H1 (cell line): ENCODE measurements around the gene PMFBP1. TPM values are rescaled to one million over a fixed set of nuclear protein-coding genes. Genes with fewer than 3 reads are reported as not detected.

Source experiments
- CTCF ChIA-PET: fragments of 300-600 bp; sonication (Branson Sonifier 250); formaldehyde crosslinking; loops from one replicate; lab custom pipeline; 2021; ENCODE audit not compliant: partially characterized antibody; lab: Charles Lee
- POLR2A ChIA-PET: fragments of 300-600 bp; sonication (Branson Sonifier 250); formaldehyde crosslinking; loops from one replicate; lab custom pipeline; 2021; ENCODE audit warnings: inconsistent platforms; ENCODE audit not compliant: partially characterized antibody; lab: Charles Lee
- DNase-seq, 2 experiments: peaks; one replicate each; pipeline versions ENCODE4 v3.0.0 to v3.0.0-alpha.2; 2010 to 2022; ENCODE audit warnings: low spot score in 2 of 2, low read depth in 1 of 2, mixed read lengths in 1 of 2
- FAIRE-seq: peaks from 2 replicates; lab custom pipeline; 2011; peaks lifted over from hg19 to GRCh38; lab: Jason Lieb, UNC
- H2AFZ ChIP-seq: 2 replicates; pipeline ENCODE4 v1.8.1; 2012; ENCODE audit warnings: low read length, inconsistent platforms
- H2AK5ac ChIP-seq: 2 replicates; pipeline ENCODE4 v1.6.1; 2013; ENCODE audit warnings: low read depth, low read length
- H2BK120ac ChIP-seq: replicated peaks from 2 replicates; pipeline ENCODE3; 2013; ENCODE audit warnings: low read depth, low read length, inconsistent platforms
- H2BK12ac ChIP-seq: 2 replicates; pipeline ENCODE4 v1.6.1; 2013; ENCODE audit warnings: low read depth, low read length
- H2BK15ac ChIP-seq: 2 replicates; pipeline ENCODE4 v1.6.1; 2013; ENCODE audit warnings: low read length
- H2BK20ac ChIP-seq: 2 replicates; pipeline ENCODE4 v1.6.1; 2013; ENCODE audit warnings: low read length
- H2BK5ac ChIP-seq: 2 replicates; pipeline ENCODE4 v1.6.1; 2013; ENCODE audit warnings: low read depth, low read length
- H3K14ac ChIP-seq: 2 replicates; pipeline ENCODE4 v1.6.1; 2013; ENCODE audit warnings: inconsistent platforms; ENCODE audit not compliant: insufficient read length
- H3K18ac ChIP-seq: 2 replicates; pipeline ENCODE4 v1.6.1; 2013; ENCODE audit warnings: low read length; ENCODE audit errors: extremely low read depth
- H3K23ac ChIP-seq: 2 replicates; pipeline ENCODE4 v1.6.1; 2013; ENCODE audit warnings: inconsistent platforms; ENCODE audit not compliant: insufficient read length
- H3K23me2 ChIP-seq: 2 replicates; pipeline ENCODE4 v1.6.1; 2013; ENCODE audit warnings: low read depth, low read length
- H3K27ac ChIP-seq: 2 replicates; pipeline ENCODE4 v1.6.1; 2011; ENCODE audit warnings: low read depth, low read length, inconsistent platforms
- H3K27me3 ChIP-seq, 4 experiments: replicated peaks in 1 of 4; 1 replicate in 1 of 4; 2 replicates in 3 of 4; pipeline versions ENCODE4 v1.6.1 to v1.8.1; 2011 to 2013; ENCODE audit warnings: low read length in 3 of 4, mild to moderate bottlenecking in 3 of 4, inconsistent platforms in 2 of 4, mixed read lengths in 2 of 4, moderate library complexity in 1 of 4; ENCODE audit not compliant: control insufficient read depth in 3 of 4, insufficient read depth in 3 of 4; ENCODE audit errors: extremely low read depth in 1 of 4
- H3K36me3 ChIP-seq, 4 experiments: 2 replicates each; pipeline versions ENCODE4 v1.6.1 to v1.8.1; 2011 to 2013; ENCODE audit warnings: mild to moderate bottlenecking in 4 of 4, low read length in 3 of 4, moderate library complexity in 2 of 4, control low read depth in 1 of 4, inconsistent platforms in 1 of 4; ENCODE audit not compliant: insufficient read depth in 4 of 4, control insufficient read depth in 2 of 4
- H3K4ac ChIP-seq: replicated peaks from 2 replicates; pipeline ENCODE3; 2013; ENCODE audit warnings: low read length, low read depth, mixed read lengths, inconsistent platforms; ENCODE audit not compliant: insufficient read length
- H3K4me1 ChIP-seq, 4 experiments: replicated peaks in 1 of 4; 1 replicate in 1 of 4; 2 replicates in 3 of 4; pipeline versions ENCODE4 v1.6.1 to v1.8.1; 2011 to 2013; ENCODE audit warnings: low read length in 3 of 4, inconsistent platforms in 2 of 4, mixed read lengths in 1 of 4; ENCODE audit not compliant: insufficient read depth in 4 of 4, control insufficient read depth in 3 of 4
- H3K4me2 ChIP-seq, 2 experiments: 2 replicates each; pipeline versions ENCODE4 v1.6.1 to v1.8.1; 2011 to 2013; ENCODE audit warnings: low read depth in 2 of 2, low read length in 2 of 2, control low read depth in 1 of 2, inconsistent platforms in 1 of 2, mild to moderate bottlenecking in 1 of 2; ENCODE audit not compliant: insufficient read depth in 1 of 2
- H3K4me3 ChIP-seq, 4 experiments: fragments of 200-600, 300-600 bp in 1 of 4; sonication (generic), shearing (Covaris generic), sonication (Bioruptor Twin) in 1 of 4; 2 replicates each; pipeline versions ENCODE4 v1.5.1 to v1.8.1; 2011 to 2016; ENCODE audit warnings: low read length in 4 of 4, low read depth in 3 of 4, control low read depth in 2 of 4, inconsistent platforms in 2 of 4, mild to moderate bottlenecking in 2 of 4, mixed read lengths in 1 of 4, moderate library complexity in 1 of 4; ENCODE audit not compliant: insufficient read depth in 2 of 4; ENCODE audit errors: extremely low read depth in 1 of 4
- H3K56ac ChIP-seq: replicated peaks from 2 replicates; pipeline ENCODE3; 2013; ENCODE audit warnings: low read depth, mild to moderate bottlenecking, mixed read lengths, low read length, inconsistent platforms; ENCODE audit not compliant: insufficient read length
- H3K79me1 ChIP-seq: 2 replicates; pipeline ENCODE4 v1.6.1; 2013; ENCODE audit warnings: low read depth, low read length, control low read depth
- H3K79me2 ChIP-seq, 2 experiments: 2 replicates each; pipeline versions ENCODE4 v1.6.1 to v1.8.1; 2012 to 2013; ENCODE audit warnings: low read length in 2 of 2, mild to moderate bottlenecking in 2 of 2, inconsistent platforms in 1 of 2; ENCODE audit not compliant: insufficient read depth in 2 of 2, control insufficient read depth in 1 of 2
- H3K9ac ChIP-seq, 4 experiments: replicated peaks in 1 of 4; 1 replicate in 1 of 4; 2 replicates in 3 of 4; pipeline versions ENCODE4 v1.6.1 to v1.8.1; 2011 to 2013; ENCODE audit warnings: low read depth in 3 of 4, low read length in 3 of 4, control low read depth in 2 of 4, mild to moderate bottlenecking in 2 of 4, moderate library complexity in 2 of 4, inconsistent platforms in 1 of 4; ENCODE audit errors: extremely low read depth in 1 of 4
- H3K9me3 ChIP-seq, 2 experiments: 2 replicates each; pipeline versions ENCODE4 v1.6.1 to v1.8.1; 2012 to 2013; ENCODE audit warnings: mild to moderate bottlenecking in 2 of 2, moderate library complexity in 2 of 2, control low read depth in 1 of 2, inconsistent platforms in 1 of 2, low read depth in 1 of 2, low read length in 1 of 2, mixed read lengths in 1 of 2; ENCODE audit not compliant: insufficient read depth in 2 of 2
- H4K20me1 ChIP-seq, 2 experiments: replicated peaks in 1 of 2; 2 replicates each; pipeline versions ENCODE3 to v1.8.1; 2011 to 2013; ENCODE audit warnings: inconsistent platforms in 2 of 2, low read length in 2 of 2, mild to moderate bottlenecking in 1 of 2; ENCODE audit not compliant: insufficient read depth in 2 of 2, control insufficient read depth in 1 of 2
- H4K5ac ChIP-seq: 2 replicates; pipeline ENCODE4 v1.6.1; 2013; ENCODE audit warnings: low read length, low read depth, mixed read lengths, inconsistent platforms; ENCODE audit not compliant: insufficient read length
- H4K8ac ChIP-seq: 2 replicates; pipeline ENCODE4 v1.8.0; 2013; ENCODE audit warnings: mild to moderate bottlenecking, moderate library complexity, low read length, inconsistent platforms; ENCODE audit not compliant: insufficient read depth; ENCODE audit errors: extremely low read depth
- H4K91ac ChIP-seq: replicated peaks from 2 replicates; pipeline ENCODE3; 2013; ENCODE audit warnings: low read length, mixed read lengths, inconsistent platforms; ENCODE audit not compliant: insufficient read length
- CBX8 ChIP-seq: fragments of 300-800, 300-1000 bp; sonication (generic); IDR thresholded peaks from 2 replicates; pipeline ENCODE4 v1.7.1; 2016; ENCODE audit warnings: low read depth, low read length, borderline replicate concordance
- E2F6 ChIP-seq: IDR thresholded peaks from 2 replicates; pipeline ENCODE4 v1.6.1; 2012; ENCODE audit warnings: inconsistent platforms
- EZH2 ChIP-seq: fragments of 200-600 bp; sonication (generic); IDR thresholded peaks from 2 replicates; pipeline ENCODE4 v1.7.1; 2012; ENCODE audit warnings: low read depth, mild to moderate bottlenecking, moderate library complexity, low read length, inconsistent platforms; ENCODE audit not compliant: severe bottlenecking
- NANOG ChIP-seq: IDR thresholded peaks from 2 replicates; pipeline ENCODE4 v1.6.1; 2011; ENCODE audit warnings: low read length, low read depth, mild to moderate bottlenecking, inconsistent platforms; ENCODE audit not compliant: insufficient read depth, poor library complexity, severe bottlenecking
- NRF1 ChIP-seq: IDR thresholded peaks from 2 replicates; pipeline ENCODE4 v1.6.1; 2011; ENCODE audit warnings: mild to moderate bottlenecking, low read depth, low read length, improper control_type of control experiment
- RAD21 ChIP-seq, 2 experiments: IDR thresholded peaks in 1 of 2; conservative IDR thresholded peaks in 1 of 2; 2 replicates each; pipeline ENCODE4 v1.6.1; 2011; ENCODE audit warnings: low read depth in 2 of 2, low read length in 2 of 2, improper control_type of control experiment in 1 of 2, inconsistent platforms in 1 of 2, mild to moderate bottlenecking in 1 of 2, moderate library complexity in 1 of 2
- RBBP5 ChIP-seq: IDR thresholded peaks from 2 replicates; pipeline ENCODE4 v1.7.1; 2012; ENCODE audit warnings: low read depth, mild to moderate bottlenecking, inconsistent platforms, low read length, moderate library complexity, borderline replicate concordance
- RNF2 ChIP-seq: fragments of 200-900, 300-1000 bp; sonication (generic); IDR thresholded peaks from 2 replicates; pipeline ENCODE4 v1.7.1; 2016; ENCODE audit warnings: borderline replicate concordance, low read depth, mild to moderate bottlenecking, antibody characterized with exemption, low read length; ENCODE audit not compliant: poor library complexity, severe bottlenecking; ENCODE audit errors: missing control alignments
- TEAD4 ChIP-seq: IDR thresholded peaks from 2 replicates; pipeline ENCODE4 v1.6.1; 2012; ENCODE audit warnings: low read depth, low read length, inconsistent platforms, mixed read lengths
- WGBS, 2 experiments: shearing (Covaris generic) in 1 of 2; methylation state at CpG; one replicate each; pipeline versions ENCODE4 v1.1.6 to v1.1.7; 2013 to 2015; ENCODE audit warnings: low lambda C conversion rate in 2 of 2, mixed read lengths in 2 of 2, inconsistent platforms in 1 of 2, low coverage in 1 of 2, missing lambda C conversion rate in 1 of 2; ENCODE audit not compliant: insufficient replicate concordance in 2 of 2, insufficient coverage in 1 of 2, insufficient read length in 1 of 2; ENCODE audit errors: extremely low coverage in 1 of 2, missing lambda C conversion rate in 1 of 2; 5-methylcytosine and 5-hydroxymethylcytosine counted together
- polyA plus RNA-seq, 7 experiments: library from polyadenylated mRNA; depleted of rRNA in 3 of 7; stranded (reverse) in 5 of 7; unstranded in 2 of 7; fragments of >200 nt in 5 of 7; fragments of 200-250 nt in 2 of 7; gene quantifications; 1 replicate in 5 of 7; 2 replicates in 1 of 7; 4 replicates in 1 of 7; pipeline versions ENCODE4 v1.2.1 to v1.2.3, GENCODE V29; 2011 to 2013; ENCODE audit warnings: missing spikeins in 2 of 7, mixed read lengths in 2 of 7
- total RNA-seq: library from RNA; stranded (reverse); fragmentation: NEBNext Ultra II Directional; extraction: Animal tissue kit (Norgen Biotek cat#: 25700); gene quantifications from 2 replicates; pipeline ENCODE4 v1.2.1, GENCODE V29; 2021
- TF ChIP-seq, protein P1 (sequence below): IDR thresholded peaks from 2 replicates; pipeline ENCODE4 v1.6.1; 2011; ENCODE audit warnings: low read length, improper control_type of control experiment

PMFBP1 gene
- total and polyA plus RNA-seq, 2 of the 8 experiments (the other 6 are each of a cell fraction or from before 2014, with no cell fraction given): 0.32 to 1.6 TPM

GRCh38 chr16:72091217-72091616, 80.7 kb downstream of the PMFBP1 start:
- Histone ChIP-seq H3K4me1 (peaks cover 0 to 6% (median under 1%) of the 10 kb centered on the region in 4 experiments; a peak in 2 of 7 replicates), H3K14ac (no peak overlapping the region), H4K5ac (no peak overlapping the region), H4K8ac (no peak overlapping the region), H2BK120ac (no peak overlapping the region), H3K79me1 (peaks cover 6% of the 10 kb centered on the region), H3K18ac (no peak overlapping the region), H2BK12ac (no peak overlapping the region), H3K9me3 (no peaks in the 10 kb centered on the region), H3K23me2 (peaks cover 8% of the 10 kb centered on the region; the same call in 1 of the 2 replicates), H3K27me3 (no peaks in the 10 kb centered on the region), H3K4ac (no peak overlapping the region), H2AK5ac (no peak overlapping the region), H3K4me3 (no peak overlapping the region), H2BK5ac (no peak overlapping the region), H2BK20ac (no peak overlapping the region), H2AFZ (no peak overlapping the region), H3K27ac (no peak overlapping the region), H4K91ac (no peak overlapping the region), H3K36me3 (peaks cover 0 to 24% (median 12%) of the 10 kb centered on the region in 4 experiments; a peak in 5 of 8 replicates), H3K56ac (no peak overlapping the region), H3K9ac (no peak overlapping the region), H3K4me2 (no peak overlapping the region), H3K79me2 (peaks cover 4 to 42% of the 10 kb centered on the region in 2 experiments), H2BK15ac (no peak overlapping the region), H3K23ac (no peak overlapping the region), H4K20me1 (peaks cover 0 to 5% of the 10 kb centered on the region in 2 experiments)
- WGBS, 2 experiments: 94% methylated on average over 3 of the region's 3 CpGs; no CpG with 5 or more reads in 1 of the 2 experiments
- CTCF ChIA-PET: interaction anchor here (1.0 to 2.0 kb wide), 4 partner anchors 23 to 59 kb away, joined by 3 to 9 read pairs (median 4); no protein-coding TSS in a partner anchor
- FAIRE-seq (no peak), DNase-seq (no peak)
- POLR2A ChIA-PET: interaction anchor here (4.0 kb wide), 1 partner anchor 12 kb away, joined by 21 read pairs; no protein-coding TSS in a partner anchor
- TF ChIP-seq NRF1: no peak
- no peak for TF ChIP-seq CBX8
- no peak for TF ChIP-seq RNF2
- no peak for TF ChIP-seq TEAD4
- no peak for TF ChIP-seq EZH2
- no peak for TF ChIP-seq RBBP5
- TF ChIP-seq E2F6: no peak
- TF ChIP-seq RAD21 (IDR thresholded peaks at IDR 0.05 in 1 of 2, conservative IDR thresholded peaks at IDR 0.05 in 1 of 2; ENCODE audit: low read depth in 2 of 2, low read length in 2 of 2): no peak
- TF ChIP-seq, protein P1, sequence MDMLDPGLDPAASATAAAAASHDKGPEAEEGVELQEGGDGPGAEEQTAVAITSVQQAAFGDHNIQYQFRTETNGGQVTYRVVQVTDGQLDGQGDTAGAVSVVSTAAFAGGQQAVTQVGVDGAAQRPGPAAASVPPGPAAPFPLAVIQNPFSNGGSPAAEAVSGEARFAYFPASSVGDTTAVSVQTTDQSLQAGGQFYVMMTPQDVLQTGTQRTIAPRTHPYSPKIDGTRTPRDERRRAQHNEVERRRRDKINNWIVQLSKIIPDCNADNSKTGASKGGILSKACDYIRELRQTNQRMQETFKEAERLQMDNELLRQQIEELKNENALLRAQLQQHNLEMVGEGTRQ: no peak
- no peak for TF ChIP-seq NANOG
